RWPE2 (cell line): ENCODE measurements around the gene AKAP10.

Experiments
- ATAC-seq: fragments of 200-7000 bp; cut with Tn5 transposase; 3 replicates; pipeline ENCODE4 v1.9.1; 2021; ENCODE audit warnings: low read depth
- DNase-seq: peaks from one replicate; pipeline ENCODE4 v3.0.0-alpha.2; 2020; ENCODE audit warnings: low spot score
- H3K27ac ChIP-seq: fragments of 450-650 bp; 2 replicates; pipeline ENCODE4 v1.5.1; 2017; ENCODE audit warnings: mild to moderate bottlenecking; ENCODE audit not compliant: poor library complexity, severe bottlenecking
- H3K27me3 ChIP-seq: fragments of 250-450 bp; sonication (Bioruptor Pico); 2 replicates; pipeline ENCODE4 v1.5.1; 2021; ENCODE audit warnings: mild to moderate bottlenecking, moderate library complexity; ENCODE audit not compliant: insufficient read depth, poor library complexity, severe bottlenecking
- H3K36me3 ChIP-seq: fragments of 250-450 bp; sonication (Bioruptor Pico); 2 replicates; pipeline ENCODE4 v1.5.1; 2020; ENCODE audit warnings: low read depth, mild to moderate bottlenecking, moderate library complexity
- H3K4me1 ChIP-seq: fragments of 250-450 bp; sonication (Bioruptor Pico); 2 replicates; pipeline ENCODE4 v1.5.1; 2021; ENCODE audit warnings: mild to moderate bottlenecking, moderate library complexity; ENCODE audit not compliant: insufficient read depth, poor library complexity, severe bottlenecking
- H3K4me3 ChIP-seq: fragments of 250-450 bp; sonication (Bioruptor Pico); 2 replicates; pipeline ENCODE4 v1.5.1; 2021; ENCODE audit warnings: mild to moderate bottlenecking, moderate library complexity; ENCODE audit not compliant: severe bottlenecking
- H3K9me3 ChIP-seq: fragments of 250-450 bp; sonication (Bioruptor Pico); 2 replicates; pipeline ENCODE4 v1.5.1; 2021; ENCODE audit warnings: mild to moderate bottlenecking, moderate library complexity; ENCODE audit not compliant: severe bottlenecking
- TF ChIP-seq, protein P1 (sequence below): fragments of 450-650 bp; IDR thresholded peaks from one replicate; pipeline ENCODE4 v1.5.1; 2017; ENCODE audit warnings: mild to moderate bottlenecking, moderate library complexity; ENCODE audit not compliant: poor library complexity, severe bottlenecking

AKAP10 gene

DNA sequence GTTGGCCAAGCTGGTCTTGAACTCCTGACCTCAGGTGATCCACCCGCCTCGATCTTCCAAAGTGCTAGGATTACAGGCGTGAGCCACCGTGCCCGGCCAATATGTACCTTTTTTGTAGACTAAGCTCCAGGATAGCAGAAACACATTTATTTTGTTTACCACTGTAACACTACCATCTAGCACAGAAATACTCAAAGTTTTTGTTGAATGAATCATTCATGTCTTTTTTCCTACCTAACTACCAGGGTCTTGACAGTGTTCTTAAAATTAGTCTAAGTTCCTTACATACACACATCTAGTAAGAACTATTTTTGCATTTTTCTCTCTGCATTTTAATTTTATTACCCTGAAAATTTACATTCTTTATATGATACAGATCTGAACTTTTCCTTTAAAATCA lies 44.4 kb downstream of the AKAP10 start:
- no peaks in the 10 kb centered on the region for H3K9me3 ChIP-seq
- no peak overlapping the region for H3K27ac ChIP-seq
- ATAC-seq (no peak), DNase-seq (no peak)
- H3K27me3 ChIP-seq = no peaks in the 10 kb centered on the region
- H3K4me3 ChIP-seq = no peak overlapping the region
- TF ChIP-seq, protein P1, sequence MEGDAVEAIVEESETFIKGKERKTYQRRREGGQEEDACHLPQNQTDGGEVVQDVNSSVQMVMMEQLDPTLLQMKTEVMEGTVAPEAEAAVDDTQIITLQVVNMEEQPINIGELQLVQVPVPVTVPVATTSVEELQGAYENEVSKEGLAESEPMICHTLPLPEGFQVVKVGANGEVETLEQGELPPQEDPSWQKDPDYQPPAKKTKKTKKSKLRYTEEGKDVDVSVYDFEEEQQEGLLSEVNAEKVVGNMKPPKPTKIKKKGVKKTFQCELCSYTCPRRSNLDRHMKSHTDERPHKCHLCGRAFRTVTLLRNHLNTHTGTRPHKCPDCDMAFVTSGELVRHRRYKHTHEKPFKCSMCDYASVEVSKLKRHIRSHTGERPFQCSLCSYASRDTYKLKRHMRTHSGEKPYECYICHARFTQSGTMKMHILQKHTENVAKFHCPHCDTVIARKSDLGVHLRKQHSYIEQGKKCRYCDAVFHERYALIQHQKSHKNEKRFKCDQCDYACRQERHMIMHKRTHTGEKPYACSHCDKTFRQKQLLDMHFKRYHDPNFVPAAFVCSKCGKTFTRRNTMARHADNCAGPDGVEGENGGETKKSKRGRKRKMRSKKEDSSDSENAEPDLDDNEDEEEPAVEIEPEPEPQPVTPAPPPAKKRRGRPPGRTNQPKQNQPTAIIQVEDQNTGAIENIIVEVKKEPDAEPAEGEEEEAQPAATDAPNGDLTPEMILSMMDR = no peak
- H3K4me1 ChIP-seq = no peaks in the 10 kb centered on the region
- peaks cover 95% of the 10 kb centered on the region for H3K36me3 ChIP-seq

DNA sequence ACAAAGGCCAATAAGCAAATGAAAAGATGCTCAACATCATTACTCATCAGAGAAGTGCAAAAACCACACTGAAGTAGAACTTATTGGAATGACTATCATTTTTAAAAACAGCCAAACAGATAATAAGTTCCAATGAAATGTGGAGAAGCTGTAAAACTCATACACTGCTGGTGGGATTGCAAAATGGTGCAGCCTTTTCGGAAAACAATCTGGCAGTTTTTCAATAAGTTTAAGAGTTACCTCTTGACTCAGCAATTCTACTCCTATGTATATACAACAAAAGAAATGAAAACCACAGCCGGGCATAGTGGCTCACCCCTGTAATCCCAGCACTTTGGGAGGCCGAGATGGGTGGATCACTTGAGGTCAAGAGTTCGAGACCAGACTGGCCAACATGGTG lies 49.3 kb downstream of the AKAP10 start:
- Histone ChIP-seq H3K27ac (no peak overlapping the region), H3K4me1 (no peaks in the 10 kb centered on the region), H3K36me3 (peaks cover 92% of the 10 kb centered on the region), H3K4me3 (no peak overlapping the region), H3K27me3 (no peaks in the 10 kb centered on the region), H3K9me3 (no peaks in the 10 kb centered on the region)
- ATAC-seq (no peak), DNase-seq (no peak)
- TF ChIP-seq, protein P1 = no peak

DNA sequence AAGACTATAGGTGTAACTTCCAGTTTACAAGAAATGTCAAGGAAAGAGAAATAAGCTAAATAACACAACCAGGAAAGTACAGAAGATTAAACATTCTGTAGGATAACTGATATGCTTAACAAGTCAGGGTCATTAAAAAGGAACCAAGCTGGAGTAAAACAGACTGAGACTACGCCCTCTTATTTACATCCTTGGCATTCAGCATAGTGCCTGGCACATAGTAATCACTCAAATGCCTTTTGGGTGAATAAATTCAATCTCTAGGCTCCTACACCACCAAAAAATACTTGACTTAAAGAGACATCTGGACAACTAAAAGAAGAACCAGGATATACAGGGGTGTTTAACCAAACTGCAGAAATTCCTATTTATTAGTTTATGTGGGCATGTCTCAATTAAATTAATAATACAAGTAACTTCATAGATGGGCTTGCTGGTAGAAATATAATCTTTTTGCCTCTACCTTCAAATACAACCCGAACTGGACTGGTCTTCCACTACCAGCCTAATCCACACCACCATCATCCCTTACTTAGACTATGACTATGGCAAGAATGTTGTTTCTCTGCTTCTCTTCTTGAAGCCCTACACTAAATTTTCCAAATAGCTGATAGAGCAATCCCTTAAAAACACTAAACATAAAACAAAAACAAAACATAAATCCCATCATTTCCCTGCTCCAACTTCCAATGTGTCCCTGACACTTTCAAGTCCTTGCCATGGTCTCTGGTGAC lies 62.2 kb downstream of the AKAP10 start:
- peaks cover 84% of the 10 kb centered on the region for H3K36me3 ChIP-seq
- no peaks in the 10 kb centered on the region for H3K9me3 ChIP-seq
- TF ChIP-seq, protein P1 = no peak
- no peak overlapping the region for H3K27ac ChIP-seq
- no peaks in the 10 kb centered on the region for H3K27me3 ChIP-seq
- no peak overlapping the region for H3K4me3 ChIP-seq
- H3K4me1 ChIP-seq = no peaks in the 10 kb centered on the region
- ATAC-seq (no peak), DNase-seq (no peak)

DNA sequence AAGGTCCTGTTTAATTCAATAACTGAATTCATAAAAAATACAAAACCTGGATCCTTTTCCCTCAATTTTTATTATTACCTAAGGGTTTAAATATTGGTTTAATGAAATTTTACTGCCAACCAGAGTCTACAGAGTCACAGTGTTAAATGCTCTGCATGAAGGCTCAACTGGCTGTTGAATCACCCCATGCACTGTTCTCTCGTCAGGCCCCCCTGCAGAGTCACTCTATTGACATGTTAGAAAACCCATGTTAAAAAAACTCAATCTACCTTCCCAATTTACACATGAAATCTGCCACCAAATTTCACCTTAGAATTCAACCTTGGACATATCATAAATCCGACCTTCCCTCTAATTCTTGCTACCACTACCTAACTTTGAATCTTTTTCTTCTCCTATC lies 66.6 kb downstream of the AKAP10 start:
- Histone ChIP-seq H3K4me1 (no peaks in the 10 kb centered on the region), H3K4me3 (no peak overlapping the region), H3K27ac (no peak overlapping the region), H3K9me3 (no peaks in the 10 kb centered on the region), H3K36me3 (peaks cover 79% of the 10 kb centered on the region), H3K27me3 (no peaks in the 10 kb centered on the region)
- TF ChIP-seq, protein P1 = no peak
- ATAC-seq = no peak
- no peak for DNase-seq

DNA sequence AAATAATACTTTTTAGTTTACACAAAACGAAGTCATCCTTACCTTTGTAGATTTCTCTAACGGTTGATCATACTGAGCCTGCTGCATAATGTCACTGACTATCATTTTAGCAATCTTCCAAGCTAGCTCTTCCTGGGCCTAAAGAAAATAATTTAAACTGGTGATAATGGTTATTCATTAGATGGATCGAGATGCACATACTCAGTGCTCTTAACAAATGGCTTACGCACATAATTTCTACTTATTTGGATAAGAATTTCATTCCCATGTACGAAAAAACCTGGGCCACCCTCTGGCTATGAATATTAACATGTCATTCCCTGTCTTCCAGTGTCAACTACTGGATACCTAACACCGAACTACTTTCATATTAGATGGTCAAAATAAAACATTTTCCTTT lies 68.5 kb downstream of the AKAP10 start:
- no peaks in the 10 kb centered on the region for H3K9me3 ChIP-seq
- TF ChIP-seq, protein P1 = no peak
- H3K4me3 ChIP-seq = no peak overlapping the region
- peaks cover 82% of the 10 kb centered on the region for H3K36me3 ChIP-seq
- no peak for DNase-seq
- H3K4me1 ChIP-seq = no peaks in the 10 kb centered on the region
- no peak for ATAC-seq
- no peak overlapping the region for H3K27ac ChIP-seq
- no peaks in the 10 kb centered on the region for H3K27me3 ChIP-seq
